ENCODE data around the gene ZBTB22. TPM values are rescaled to one million over a fixed set of nuclear protein-coding genes. Genes with fewer than 3 reads are reported as not detected.
A peak's percentile ranks its signal among the peaks of the same experiment; 100 is the strongest.

ZBTB22 gene
- polyA plus RNA-seq, 3 donors, result 8.9 to 13.5 (median 13.4) TPM

DNA sequence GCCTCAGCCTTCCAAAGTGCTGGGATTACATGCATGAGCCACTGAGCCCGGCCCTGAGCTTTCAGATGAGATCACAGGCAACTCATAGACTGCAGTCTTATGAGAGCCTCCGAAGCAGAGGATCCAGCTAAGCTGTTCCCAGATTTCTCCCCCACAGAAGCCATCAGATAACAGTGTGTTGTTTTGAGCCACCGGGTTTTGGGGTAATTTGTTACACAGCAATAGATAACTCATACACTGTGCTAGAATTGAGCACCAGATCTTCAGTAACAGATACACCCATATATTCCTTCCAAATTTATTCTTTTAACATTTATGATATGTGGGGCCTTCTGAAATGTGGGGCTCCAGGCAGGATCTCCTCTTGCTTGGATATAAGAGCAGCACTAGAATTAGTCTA is 19.0 kb upstream of the ZBTB22 start:
- H3K27ac ChIP-seq (ENCODE audit: low read depth, low read length), result no peak overlapping the region
- 83 to 89% (median 86%) methylated on average over 3 of the region's 3 CpGs for WGBS, 3 donors

DNA sequence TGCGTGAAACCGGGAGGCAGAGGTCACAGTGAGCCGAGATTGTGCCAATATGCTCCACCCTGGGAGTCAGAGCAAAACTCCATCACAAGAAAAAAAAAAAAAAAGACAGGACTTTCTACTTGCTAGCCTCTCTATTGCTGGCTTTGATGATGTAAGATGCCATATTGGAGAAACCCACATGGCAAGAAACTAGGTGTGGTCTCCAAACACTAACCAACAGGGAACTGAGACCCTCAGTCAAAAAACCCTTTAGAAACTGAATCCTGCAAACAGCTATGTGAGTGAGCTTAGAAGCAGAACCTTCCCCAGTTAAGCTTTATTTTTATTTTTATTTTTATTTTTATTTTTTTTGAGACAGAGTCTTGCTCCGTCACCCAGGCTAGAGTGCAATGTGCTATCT is 18.4 kb upstream of the ZBTB22 start:
- 67 to 77% (median 72%) methylated on average over 4 of the region's 4 CpGs for WGBS, 3 donors
- no peak overlapping the region for H3K27ac ChIP-seq (ENCODE audit: low read depth, low read length)

DNA sequence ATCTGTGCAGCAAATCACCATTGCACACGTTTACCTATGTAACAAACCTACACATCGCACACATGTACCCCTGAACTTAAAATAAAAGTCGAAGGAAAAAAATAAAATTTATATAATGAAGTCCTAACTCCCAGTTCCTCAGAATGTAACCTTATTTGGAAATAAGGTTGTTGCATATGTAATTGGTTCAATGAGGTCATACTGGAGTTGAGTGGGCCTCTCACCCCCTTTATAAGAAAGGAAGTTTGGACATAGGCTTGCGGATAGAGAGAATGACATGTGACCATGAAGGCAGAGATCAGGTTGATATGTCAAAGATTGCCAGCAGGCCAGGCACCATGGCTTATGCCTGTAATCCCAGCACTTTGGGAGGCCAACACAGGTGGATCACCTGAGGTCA is 16.1 kb upstream of the ZBTB22 start:
- WGBS, 3 donors, result 87 to 90% (median 90%) methylated on average over 4 of the region's 4 CpGs
- H3K27ac ChIP-seq (ENCODE audit: low read depth, low read length), result no peak overlapping the region

DNA sequence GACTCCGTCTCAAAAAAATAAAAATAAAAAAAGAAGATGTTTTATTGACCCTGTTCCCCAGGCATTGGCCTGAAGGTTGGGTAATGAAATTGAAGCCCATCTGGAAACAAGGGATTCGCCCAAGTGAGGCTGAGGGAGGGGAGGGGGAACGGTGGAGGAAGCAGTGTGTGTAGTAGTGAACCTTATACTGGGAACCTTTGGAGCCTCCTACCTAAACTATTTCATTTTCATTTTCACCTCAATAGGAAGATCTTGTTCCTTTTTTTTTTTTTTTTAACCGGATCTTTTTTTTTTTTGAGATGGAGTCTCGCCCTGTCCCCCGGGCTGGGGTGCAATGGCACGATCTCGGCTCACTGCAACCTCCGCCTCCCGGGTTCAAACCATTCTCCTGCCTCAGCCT is 13.2 kb upstream of the ZBTB22 start:
- H3K27ac ChIP-seq (ENCODE audit: low read depth, low read length), result no peak overlapping the region
- WGBS, 3 donors, result 71 to 89% (median 72%) methylated on average over 10 of the region's 10 CpGs

DNA sequence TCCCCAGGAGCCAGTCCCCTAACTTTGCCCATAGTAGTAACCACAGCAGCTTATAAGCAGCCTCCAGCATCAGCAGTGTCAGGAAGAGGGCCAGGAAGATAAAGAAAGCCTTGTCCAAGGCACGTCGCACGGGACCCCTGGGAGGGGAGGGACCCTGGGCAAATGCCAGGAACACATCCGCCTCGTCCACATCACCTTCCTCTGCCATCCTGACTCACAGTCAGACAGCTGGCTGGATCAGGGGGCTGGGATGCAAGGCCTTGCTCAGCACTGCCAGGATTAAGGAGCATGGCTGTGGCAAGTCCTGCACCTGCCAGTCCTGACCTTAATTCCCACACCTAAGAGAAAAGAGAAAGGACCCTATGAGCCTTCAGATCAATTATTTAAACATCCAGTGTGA is 11.5 kb upstream of the ZBTB22 start:
- no peak overlapping the region for H3K27ac ChIP-seq (ENCODE audit: low read depth, low read length)
- 42 to 49% (median 47%) methylated on average over 5 of the region's 5 CpGs for WGBS, 3 donors

DNA sequence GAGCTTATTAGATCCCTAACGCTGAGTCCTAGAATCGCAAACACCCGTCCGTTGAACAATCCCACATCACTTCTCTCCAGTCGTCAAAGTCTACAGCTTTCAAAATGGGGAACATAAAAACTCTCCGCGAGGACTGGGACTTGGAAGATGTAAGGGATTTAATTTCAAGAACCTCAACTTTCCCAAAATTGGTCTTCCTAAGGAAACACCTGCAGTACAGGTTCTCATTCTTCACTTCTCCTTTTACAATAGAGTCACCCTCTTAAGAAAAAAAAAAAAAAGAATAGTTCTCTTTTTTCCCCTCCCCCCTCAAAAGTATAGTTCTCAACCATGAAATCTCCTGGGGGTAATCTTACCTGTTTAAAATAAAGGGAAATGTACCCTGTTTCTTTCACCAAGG is 6.6 kb upstream of the ZBTB22 start:
- 15 to 26% (median 18%) methylated on average over 7 of the region's 7 CpGs for WGBS, 3 donors

DNA sequence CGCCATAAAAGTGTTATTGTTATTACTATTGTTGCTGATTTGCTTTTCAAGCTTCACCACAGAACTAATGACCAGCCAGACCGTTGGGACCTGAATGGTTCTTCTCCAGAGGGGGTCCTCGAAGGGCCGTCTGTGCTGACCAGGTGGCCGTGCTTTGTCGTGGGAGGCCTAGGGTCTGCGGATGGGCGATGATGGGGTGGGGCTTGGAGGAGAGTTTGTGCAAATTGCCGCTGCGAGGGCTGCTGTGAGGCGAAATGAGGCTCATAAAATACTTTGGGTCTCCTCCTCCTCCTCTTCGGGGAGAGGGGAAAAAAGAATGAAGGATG is 6.0 kb upstream of the ZBTB22 start:
- WGBS, 3 donors, result 0 to 3% (median 1%) methylated on average over 12 of the region's 12 CpGs
- H3K27ac ChIP-seq (ENCODE audit: low read depth, low read length), result no peak overlapping the region

More for the DNA sequence above, 6.6 kb upstream of the ZBTB22 start:
- no peak overlapping the region for H3K27ac ChIP-seq (ENCODE audit: low read depth, low read length)

DNA sequence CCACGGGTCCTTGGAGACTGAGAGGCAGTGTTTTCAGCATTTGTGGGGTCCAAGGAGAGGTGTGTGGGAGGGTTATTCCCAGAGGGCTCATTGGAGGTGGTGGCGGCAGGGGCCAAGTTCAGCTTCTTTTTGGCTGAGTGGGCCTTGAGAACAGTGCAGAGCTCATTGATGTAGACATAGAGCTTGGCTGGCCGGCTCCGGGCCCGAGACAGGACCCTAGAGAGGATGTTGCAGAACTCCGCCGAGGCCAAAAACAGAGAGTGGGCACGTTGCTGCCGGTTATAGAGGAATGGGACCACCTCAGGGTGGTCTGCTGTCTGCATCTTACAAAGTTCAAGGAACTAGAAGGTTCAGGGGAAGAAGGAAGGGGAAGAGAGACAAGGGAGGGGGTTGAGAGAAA is 3.7 kb upstream of the ZBTB22 start:
- 60 to 75% (median 69%) methylated on average over 9 of the region's 9 CpGs for WGBS, 3 donors
- H3K27ac ChIP-seq (ENCODE audit: low read depth, low read length), result no peak overlapping the region

DNA sequence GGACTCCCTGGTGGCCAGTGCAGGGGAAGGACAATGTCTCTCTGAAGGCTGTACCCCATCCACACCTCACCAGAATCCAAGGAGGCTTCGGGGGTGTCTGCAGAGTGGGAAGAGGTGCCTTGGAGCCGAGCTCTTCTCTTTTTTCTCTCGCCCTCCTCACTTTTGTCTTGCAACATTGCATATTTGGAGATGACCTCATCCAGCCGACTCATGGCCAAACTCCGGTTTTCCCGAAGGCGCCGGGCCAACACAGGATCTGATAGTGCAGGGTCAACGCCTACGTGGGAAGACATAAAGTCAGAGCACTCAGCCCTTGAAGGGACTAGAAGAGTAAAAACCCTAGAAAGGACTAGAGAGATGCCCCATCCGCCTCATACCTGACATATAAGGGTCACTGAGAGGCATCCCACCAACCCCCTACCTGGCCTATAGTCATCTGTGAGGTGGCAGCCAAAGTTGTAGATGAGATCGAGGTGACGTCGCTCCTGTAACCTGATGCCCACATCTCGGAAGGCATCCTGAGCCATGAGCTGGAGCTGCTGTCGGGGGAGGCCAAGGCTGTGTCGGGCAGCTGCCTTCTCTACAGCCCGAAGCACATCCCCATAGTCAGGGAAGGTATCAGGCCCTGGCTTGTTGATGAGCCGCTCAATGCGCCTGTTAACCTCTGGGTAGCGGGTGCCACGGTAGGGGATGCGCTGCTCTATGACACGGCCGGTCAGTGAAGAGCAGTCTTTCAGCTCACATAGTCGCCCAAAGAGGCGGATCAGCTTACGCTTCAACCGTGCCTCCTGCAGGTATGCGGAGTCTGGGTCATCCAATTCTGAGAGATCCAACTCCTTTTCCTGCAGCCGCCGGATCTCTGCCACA is 3.0 kb upstream of the ZBTB22 start:
- H3K27ac ChIP-seq (ENCODE audit: low read depth, low read length), result no peak overlapping the region
- 72 to 75% (median 72%) methylated on average over 32 of the region's 32 CpGs for WGBS, 3 donors

DNA sequence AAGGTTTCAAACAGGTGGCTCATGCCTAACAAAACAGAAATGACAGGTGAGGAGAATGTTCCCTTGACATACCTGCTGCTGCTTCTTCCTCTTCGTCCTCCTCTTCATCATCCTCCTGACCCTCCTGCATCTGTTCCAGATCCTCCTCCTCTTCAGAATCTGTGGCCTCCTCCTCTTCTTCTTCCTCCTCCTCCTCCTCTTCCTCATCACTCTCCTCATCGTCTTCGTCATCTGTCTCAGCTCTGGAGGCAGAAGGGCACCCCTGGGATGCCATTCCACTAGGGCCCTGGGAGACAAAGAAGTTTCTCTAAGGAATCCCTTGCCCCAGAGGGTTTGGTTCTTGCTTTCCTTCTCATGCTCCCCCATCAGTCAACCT is 2.4 kb upstream of the ZBTB22 start:
- WGBS, 3 donors, result 84 to 85% (median 85%) methylated on average over 3 of the region's 3 CpGs
- H3K27ac ChIP-seq (ENCODE audit: low read depth, low read length), result no peak overlapping the region

DNA sequence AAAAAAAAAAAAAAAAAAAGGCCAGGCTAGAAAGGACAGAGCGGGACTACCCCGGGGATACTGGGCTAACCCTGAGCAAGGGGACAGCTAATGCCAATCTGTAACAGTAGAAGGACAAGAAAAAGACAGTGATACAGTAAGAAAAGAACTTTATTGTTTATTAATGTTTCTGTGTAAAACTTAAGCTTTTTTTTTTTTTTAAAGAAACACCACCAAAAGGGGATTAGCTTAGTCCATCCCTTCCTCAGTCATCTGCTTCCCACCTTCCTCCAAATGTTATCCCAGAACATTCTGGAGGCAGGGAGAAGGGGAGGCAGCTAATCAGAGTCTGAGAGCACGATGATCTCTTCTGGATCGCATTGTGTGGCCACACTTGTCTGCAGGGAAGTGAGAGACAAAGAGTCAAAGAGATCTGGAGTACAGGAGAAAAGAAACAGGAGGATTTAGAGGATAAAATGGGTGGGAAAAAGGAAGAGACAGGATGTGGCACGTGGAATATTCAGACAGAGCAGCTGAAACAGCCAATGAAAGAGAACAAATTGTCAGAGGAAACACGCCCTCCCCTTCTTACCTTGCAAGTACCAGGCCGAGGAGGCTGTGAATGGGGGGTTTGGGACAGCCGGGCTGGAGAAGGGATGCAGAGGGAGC is 1.0 kb upstream of the ZBTB22 start:
- H3K27ac ChIP-seq (ENCODE audit: low read depth, low read length), result no peak overlapping the region
- WGBS, 3 donors, result 69 to 74% (median 70%) methylated on average over 8 of the region's 8 CpGs

DNA sequence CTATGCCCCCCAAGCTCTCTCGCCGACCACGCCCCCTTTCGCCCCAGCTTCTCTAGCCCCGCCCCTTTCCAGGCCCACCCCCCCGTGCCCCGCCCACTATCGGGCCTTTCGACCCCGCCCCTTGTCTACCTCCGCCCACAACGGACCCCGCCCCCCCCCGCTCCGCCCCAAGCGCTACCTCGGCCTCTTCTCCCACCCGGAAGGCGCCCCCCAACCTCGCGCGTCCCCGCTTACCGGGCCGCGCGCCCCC is 200 bp downstream of the ZBTB22 start:
- WGBS, 3 donors, result 0% methylated on average over 15 to 26 of the region's 27 CpGs
- H3K27ac ChIP-seq (ENCODE audit: low read depth, low read length), result no peak overlapping the region

DNA sequence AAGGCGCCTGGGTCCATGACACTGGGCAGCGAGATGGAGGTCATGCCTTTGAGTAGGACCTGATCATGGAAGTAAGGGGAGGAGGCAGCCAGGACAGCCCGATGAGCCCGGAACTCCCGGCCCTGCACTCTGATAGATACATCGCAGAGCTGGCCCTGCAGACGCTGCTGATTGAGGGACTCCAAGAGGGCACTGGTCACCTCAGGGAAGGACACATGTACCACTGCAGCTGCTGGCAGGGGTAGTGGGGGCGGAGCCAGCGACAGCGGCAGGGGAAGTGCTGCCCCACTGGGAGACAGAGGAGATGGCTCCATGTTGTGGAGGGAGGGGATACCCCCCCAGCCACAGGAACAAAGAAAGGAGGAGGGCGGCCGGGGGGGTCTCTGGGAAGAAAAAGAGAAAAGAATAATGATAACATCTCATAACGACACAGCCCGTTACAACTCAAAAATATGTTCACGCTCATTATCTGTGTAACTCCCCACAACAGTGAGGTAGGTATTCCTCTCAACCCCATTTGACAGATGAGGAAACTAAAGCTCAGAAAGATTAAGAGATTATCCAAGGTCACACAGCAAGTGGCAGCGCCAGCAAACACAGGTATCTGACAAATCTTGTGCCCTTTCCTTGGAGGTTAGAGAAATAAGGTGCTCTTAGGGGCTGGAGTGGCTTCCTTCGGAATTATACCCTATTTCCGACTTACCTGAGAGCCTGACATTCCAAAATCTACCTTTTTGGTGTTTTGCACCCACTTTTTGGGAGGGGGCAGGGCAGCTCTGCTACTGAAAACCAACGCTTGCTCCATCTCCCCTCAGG is 733 bp downstream of the ZBTB22 start:
- WGBS, 3 donors, result 64 to 77% (median 73%) methylated on average over 19 of the region's 19 CpGs
- no peak overlapping the region for H3K27ac ChIP-seq (ENCODE audit: low read depth, low read length)

DNA sequence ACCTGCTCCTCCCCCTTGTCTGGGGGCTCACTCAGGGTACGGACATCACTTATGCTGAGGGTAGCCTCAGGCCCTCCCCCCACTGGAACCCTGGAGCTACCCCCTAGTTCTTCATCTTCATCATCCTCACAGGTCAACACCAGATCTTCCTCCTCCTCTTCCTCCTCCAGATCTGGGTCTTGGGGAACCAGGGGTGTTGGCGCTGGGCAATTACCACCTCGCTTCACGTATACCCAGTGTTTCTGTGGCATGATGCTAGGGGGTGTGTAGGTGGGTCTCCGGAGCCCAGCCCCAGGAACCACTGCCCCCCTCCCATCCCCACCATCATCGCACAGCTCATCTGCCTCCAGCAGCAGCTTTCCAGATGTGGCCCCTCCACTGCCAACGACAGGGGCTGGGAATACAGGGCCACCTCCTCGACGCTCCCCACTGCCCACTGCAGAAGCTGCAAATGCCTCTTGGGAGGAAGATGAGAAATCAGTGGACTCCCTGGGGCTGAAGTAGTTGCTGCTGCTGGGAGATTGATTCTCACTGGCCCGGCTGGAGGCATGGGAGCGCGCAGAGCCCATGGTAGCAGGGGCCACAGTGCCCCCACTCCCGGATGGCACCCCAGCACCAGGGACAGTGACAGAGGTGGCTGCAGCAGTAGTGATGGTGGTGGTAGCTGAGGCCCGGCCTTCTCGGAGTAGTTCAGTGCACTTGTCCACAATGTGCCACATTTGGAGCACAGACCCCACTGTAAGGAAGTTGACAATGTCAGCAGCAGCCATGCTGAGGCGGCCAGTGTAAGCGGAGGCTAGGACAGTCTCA is 1.5 kb downstream of the ZBTB22 start:
- H3K27ac ChIP-seq (ENCODE audit: low read depth, low read length), result no peak overlapping the region
- WGBS, 3 donors, result 89 to 91% (median 90%) methylated on average over 17 of the region's 17 CpGs

DNA sequence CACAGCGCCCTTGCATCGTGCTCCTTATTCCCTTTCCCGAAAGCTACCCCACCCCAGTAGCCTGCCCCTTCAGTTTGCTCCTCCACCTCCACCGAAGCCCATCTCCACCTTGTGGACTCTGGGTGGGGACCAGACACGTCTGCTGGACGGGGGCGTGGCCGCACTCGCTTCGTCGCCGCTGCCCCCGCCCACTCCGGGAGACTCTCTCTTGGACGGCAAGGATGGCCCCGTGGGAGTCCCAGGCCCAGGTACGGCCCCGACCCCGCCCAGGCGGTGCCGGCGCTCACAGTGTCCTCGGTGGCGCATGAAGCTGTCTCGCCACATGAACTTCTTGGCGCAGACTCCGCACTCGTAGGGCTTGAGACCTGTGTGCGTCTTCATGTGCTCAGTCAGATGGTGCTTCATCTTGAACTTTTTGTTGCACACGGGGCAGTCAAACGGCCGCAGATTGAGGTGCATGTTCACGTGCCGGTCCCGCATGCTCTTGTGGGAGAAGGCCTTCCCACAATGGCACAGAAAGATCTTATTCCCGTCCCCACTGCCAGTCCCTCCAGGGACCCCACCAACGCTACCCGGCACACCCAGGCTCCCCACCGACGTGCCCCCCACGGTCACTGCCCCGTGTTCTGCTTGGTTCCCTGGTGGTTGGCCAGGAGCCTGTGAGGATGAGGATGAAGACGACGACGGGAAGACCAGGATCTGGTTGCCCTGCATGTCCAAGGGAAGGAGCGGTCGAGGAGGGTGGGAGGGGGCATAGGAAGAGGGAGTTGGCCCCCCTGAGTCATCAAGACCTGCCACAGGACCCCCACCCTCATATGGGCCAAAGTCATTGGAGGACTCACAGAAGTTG is 2.4 kb downstream of the ZBTB22 start:
- peak overlapping the region; percentile 25 for H3K27ac ChIP-seq (ENCODE audit: low read depth, low read length)
- 42 to 44% (median 42%) methylated on average over 47 of the region's 47 CpGs for WGBS, 3 donors

DNA sequence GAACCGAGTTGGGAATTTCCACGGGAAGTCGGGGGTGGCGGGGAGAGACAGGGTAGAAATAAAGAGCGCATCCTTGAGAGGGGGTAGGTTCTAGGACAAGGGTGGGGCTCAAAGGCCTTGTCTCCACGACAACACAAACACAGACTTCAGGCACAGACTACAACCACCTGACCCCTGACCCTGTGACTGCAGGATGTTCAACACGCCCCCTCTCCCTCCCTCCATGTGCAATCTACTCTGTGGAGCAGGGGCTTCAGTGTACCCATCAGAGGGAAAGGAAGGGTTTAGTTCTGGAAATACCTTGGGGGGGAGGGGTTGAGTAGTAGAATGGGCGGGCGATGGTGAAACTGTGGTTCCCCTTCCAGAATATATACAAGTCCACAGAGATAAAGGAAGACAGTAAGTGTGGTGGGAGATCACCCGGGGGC is 3.0 kb downstream of the ZBTB22 start:
- peak overlapping the region; percentile 25 for H3K27ac ChIP-seq (ENCODE audit: low read depth, low read length)
- 1 to 5% (median 1%) methylated on average over 10 of the region's 10 CpGs for WGBS, 3 donors

DNA sequence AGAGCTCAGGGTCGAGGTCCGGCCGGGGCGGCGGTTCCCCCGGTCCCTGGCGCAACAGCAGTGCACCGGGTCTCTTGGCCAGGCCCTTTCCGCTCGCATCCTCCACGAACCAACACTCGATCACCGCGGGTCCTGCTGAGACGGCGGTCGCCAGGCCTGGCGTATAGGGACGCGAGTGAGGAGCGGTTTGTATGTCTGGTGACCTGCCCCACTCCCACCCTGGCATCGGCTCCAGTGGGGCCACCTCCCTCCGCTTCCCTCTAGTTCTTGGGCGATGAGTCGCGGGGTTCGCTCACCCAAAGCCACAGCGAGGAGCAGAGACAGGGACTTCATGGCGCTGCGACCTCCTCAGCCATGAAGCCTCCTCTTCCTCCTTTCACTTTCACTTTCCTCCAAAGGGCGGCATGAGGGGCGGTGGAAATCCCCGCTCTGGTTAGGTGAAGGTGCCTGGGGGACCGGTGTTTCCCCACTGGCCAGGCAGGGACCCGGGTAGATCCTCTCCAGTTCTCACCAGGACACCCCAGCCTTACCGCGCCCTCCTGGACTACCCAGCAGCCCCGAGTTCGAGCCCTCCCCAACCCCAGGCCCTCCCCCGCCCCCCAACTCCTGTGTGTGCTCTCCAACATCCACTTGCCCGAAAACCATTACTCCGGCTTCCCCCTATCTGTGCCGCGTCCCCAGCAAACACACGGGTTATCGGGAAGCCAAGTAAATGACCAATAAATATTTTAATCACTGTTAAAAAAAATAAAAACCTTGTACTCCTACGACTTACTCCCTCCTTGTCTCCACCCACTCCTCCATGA is 3.6 kb downstream of the ZBTB22 start, which contains the start of gene TAPBP:
Gene TAPBP (minus strand): TSS at position 370 of the 806 bp plus-strand sequence. CDS start 37 bp downstream, at position 333.
- peak within 1 kb of the TSS; percentile 85 for H3K27ac ChIP-seq (ENCODE audit: low read depth, low read length)
- WGBS, 3 donors, result 0 to 1% (median 0%) methylated on average over 46 to 47 of the region's 47 CpGs
